GM18499 (cell line): ENCODE data around the gene AGAP1.

Experiments
- ATAC-seq: cut with Tn5 transposase; IDR thresholded peaks from one replicate; pipeline ENCODE4 v1.9.1; 2021; ENCODE audit warnings: moderate number of reproducible peaks; ENCODE audit not compliant: insufficient read depth, unreplicated experiment

AGAP1 gene

DNA sequence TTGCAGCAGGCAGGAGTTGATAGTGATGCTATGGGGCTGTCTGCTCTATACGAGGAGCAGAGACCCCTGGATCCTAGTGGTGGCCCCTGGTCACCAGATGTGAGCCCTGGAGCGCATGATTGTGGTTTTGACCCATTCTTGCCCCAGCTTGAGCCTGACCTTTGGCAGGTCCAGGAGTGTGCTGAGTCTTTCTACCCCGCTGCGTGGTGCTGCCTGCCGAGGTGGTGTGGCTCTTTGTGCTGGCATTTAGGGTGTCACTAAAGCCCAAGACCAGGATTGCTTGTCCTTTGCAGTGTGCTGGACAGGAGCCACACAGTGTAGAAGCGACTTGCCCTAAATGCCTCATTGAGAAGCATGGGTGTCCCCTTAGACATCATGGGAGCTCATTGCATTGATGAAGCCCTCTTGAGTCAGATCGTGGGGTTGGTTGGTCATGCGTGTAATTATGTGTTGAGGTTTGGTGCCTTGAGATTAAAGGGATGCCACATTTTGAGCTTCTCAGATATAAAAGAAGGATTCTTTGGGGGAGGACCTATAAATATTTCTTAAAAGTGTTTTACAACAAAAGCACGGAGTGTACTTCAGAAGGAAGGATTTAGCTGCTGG, 88.3 kb downstream of the AGAP1 start:
- ATAC-seq = no peak

DNA sequence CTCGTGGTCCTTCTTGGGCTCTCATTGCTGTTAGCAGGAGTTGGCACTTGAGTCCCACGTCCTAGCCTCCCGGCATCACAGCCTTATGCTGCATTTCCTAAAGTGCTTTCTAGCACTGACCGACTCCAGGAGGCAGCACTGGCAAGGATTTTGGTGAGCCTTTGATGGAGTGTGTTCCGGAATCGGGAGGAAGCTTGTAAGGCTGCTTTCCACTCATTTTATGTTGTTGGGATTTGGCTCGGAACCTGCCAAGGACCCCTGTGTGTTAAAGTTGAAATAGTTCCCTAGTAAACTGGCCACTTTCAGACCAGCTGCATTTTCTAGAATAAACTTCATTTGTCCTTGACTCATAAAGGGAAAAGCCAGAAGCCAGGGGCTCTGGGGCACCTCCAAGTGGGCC, 88.9 kb downstream of the AGAP1 start:
- no peak for ATAC-seq

DNA sequence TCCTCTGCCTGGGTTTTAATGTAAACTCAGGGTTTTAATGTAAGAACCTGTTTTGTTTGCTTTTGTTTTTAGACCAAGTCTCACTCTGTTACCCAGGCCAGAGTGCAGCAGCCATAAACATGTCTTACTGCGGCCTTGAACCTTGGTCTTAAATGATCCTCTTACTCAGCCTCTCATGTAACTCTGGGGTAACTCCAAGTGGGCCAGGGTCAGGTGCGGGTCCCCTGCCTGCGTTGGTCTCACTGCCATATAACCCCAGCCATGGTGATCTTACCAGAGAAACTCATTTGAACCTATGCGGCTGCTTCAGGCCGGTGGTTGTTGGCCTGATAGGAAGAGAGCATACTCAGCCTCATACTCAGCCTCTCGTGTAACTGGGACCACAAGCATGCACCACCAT, 89.3 kb downstream of the AGAP1 start:
- ATAC-seq = no peak

DNA sequence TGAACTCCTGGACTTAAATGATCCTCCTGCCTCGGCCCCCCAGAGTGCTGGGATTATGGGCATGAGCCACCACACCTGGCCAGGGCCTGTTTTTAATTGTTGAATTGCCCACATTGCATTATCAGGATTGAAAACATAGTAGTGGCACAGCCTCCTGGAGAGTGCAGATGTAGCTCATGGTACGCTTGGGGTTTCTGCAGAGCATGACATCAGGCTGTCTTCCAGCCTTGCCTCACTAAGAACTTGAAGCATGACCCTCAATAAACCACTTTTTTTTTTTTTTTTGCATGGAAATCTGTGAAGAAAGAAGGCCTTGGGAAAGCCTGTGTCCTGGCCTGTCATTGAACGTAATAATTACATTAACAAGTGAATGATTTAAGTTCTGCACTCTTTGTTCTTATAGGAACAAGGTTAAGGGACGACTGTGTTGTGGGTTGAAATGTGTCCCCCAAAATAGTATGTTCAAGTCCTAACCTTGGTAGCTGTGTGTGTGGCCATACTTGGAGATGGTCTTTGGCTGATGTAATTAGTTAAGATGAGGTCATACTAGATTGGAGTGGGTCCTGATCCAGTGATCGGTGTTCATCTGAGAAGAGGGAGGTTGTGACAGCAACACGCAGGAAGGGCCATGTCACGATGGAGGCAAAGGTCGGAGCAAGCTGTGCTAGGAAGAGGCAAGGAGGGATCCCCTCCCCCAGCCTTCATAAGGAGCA, 90.2 kb downstream of the AGAP1 start:
- no peak for ATAC-seq

DNA sequence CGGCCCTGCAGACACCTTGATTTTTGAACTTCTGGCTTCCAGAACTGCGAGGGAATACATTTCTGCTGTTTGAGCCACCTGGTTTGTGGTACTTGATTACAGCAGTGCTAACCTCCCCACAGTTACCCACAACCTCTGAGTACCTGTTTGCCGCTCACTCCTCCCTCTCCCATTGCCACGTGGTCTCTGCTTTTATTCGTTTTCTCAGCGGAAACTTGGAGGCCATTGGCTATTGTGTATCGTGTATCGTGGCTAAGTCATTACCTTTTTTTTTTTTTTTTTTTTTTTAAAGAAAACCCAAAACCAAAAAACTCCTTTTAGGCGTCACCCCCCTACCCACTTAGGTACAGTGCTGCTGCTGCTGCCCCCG, 90.8 kb downstream of the AGAP1 start:
- no peak for ATAC-seq

DNA sequence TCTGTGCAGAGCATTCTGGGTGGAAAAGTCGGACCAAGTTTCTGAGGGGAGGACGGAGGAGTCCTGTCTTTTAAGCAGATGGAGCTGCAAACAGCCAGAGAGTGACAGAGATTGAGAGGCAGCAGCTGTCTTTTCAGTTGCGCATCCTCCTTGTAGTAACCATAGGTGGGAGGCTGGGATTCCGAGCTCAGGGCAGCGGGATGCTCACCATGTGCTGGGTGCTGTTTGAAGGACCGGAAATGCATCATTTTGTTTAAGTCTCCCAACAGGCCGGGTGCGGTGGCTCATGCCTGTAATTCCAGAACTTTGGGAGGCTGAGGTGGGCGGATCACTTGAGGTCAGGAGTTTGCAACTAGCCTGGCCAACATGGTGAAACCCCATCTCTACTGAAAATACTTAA, 93.4 kb downstream of the AGAP1 start:
- no peak for ATAC-seq

DNA sequence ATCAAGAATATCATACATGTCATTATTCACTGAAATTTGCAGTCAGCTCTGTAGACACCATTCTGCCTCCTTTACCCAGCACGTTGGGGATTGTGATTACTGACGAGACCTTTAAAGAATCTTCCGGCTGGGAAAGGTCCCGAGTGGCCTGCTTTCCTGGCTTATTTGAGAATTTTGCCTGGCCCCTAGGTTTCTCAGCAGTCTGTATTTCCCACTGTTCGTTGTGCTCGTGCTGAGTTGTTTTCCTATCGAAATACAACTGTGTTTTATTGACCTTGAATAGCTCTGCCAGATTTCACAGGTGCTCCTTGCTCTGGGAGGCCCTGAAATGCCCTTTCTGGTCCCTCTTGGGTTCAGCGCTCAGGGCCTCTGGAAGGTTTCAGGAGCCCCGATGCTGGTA, 94.9 kb downstream of the AGAP1 start:
- ATAC-seq = no peak

DNA sequence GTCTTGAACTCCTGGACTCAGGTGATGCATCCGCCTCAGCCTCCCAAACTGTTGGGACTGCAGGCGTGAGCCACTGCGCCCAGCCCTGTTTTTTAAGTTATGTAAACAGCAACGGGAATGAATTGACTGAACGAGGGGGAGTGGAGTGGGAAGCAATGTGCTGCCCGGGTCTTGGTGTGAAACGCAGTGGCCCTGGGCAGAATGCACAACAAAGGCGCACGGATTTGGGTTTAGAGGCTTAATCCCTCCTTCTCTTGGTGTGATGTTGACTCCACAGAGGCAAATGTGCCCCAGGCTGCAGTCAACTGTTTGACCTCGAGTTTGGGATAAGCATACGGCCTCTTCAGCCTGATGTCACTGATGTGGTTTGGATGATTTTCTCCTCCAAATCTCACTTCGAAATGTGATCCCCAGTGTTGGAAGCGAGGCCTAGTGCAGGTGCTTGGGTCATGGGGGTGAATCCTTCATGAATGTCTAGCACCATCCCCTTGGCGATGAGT, 97.4 kb downstream of the AGAP1 start:
- ATAC-seq = no peak

DNA sequence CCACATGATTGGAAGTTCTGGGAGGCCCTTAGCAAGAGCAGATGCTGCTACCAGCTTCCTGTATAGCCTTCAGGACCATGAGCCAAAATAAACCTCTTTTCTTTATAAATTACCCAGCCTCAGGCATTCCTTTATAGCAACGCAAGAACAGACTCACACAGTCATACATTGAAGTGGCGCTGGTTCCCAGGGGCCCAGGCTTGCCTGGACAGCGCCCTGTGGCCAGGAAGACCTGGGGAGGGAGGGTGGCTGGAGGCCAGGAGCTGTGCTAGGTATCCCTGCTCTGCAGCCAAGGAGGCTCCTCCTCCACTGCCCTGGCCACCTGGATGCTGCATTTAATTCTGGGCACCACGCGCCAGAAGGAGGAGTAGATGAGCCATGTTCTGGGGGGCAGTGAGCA, 98.1 kb downstream of the AGAP1 start:
- no peak for ATAC-seq

DNA sequence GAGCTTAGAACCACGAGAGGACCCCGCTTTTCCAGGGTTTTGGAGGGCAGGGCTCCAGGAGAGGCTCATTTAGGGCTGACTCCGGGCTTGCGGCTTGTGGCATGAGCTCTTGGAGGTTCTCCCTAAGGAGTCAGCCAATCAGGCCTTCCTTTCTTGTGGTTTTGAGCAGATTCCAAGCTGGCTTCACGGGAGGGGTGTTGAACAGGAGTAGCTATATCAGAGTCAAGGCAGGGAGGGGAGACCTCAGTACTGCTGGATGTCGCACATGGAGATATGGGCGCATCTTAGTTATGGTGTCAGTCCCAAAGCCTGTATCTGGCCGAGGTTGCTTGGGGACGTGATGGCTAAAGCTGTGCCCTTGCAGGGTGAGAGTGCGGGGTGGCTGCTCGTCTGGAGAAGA, 98.6 kb downstream of the AGAP1 start:
- no peak for ATAC-seq

DNA sequence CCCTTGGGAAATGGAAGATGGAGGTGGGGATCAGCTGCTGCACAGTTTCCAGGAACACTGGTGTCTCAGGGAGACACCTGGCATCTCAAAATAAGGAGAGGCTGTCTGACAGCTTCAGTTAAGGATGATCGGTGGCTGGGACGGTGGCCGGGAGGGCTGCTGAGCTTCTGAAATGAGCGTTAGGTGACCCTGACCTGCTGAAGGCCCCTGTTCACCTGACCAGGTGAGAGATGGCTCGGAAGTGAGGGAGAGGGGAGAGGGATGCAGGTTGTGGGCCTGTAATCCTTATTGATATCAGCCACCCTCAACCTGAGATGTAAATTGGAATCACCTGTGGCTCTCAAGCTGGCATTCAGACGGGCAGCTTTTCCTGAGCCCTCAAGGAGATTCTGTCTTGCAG, 99.0 kb downstream of the AGAP1 start:
- no peak for ATAC-seq

DNA sequence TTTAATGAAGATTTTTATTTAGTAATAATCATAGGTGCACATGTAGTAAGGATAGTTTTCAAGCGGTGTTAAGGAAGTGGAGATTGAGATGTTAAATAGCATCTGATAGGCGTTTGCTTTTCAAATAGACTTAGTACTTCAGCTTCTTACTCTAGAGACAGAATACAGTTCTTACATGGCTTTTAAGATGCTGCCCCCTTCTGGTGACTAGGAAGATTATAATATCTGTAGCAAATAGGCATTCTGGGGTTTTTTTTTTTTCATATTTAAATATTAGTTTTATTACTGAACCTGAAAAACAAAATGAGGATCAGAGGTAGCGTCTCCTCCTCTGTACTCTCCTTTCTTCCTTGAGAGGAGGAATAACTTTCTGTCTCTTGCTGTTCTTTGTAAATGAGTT, 100.2 kb downstream of the AGAP1 start:
- ATAC-seq = no peak

DNA sequence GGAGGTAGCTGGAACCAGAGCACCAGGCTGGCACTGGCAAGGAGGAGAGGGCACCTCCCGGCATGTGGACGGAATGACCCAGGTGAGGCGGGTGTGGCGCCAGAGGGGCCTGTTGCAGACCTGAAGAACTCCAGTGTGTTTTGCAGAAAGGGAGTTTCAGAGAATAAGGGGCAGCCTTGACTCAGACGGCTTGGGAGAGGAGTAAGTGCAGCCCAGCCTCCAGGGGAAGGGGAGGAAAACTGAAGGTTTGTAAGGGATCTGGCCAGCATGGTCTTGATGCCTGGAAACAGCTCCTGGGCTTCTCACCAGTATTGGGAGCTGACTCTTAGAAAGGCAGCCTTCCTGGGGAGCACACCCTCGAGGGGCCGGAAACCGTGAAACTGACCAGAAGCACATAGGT, 101.1 kb downstream of the AGAP1 start:
- ATAC-seq = no peak

DNA sequence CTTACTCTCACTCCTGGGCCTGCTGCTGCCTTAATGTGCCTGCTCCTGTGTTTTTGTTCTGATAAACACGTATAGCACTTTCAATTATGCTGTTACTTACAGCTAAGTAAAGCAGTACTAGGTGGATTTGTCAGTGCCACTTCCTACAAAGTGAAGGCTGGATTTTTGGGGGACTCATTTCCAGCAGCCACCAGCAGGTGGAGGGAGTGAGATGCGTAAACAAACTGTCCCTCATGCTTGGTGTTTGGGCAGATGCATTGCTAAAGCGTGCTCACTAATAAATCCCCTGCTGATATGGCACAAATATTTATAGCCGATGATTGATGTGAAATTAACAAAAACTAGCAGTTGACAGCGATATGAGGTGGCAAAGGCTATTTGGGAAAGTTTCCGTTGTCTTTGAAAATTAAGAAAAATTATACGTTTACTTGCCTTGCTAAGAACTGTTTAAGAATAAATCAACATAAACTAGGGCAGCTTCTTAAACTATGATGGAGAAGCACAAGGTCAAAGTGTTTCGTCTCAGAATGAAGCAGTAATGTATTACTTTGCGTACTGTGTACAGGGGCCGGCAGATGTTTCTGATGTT, 101.7 kb downstream of the AGAP1 start:
- no peak for ATAC-seq

DNA sequence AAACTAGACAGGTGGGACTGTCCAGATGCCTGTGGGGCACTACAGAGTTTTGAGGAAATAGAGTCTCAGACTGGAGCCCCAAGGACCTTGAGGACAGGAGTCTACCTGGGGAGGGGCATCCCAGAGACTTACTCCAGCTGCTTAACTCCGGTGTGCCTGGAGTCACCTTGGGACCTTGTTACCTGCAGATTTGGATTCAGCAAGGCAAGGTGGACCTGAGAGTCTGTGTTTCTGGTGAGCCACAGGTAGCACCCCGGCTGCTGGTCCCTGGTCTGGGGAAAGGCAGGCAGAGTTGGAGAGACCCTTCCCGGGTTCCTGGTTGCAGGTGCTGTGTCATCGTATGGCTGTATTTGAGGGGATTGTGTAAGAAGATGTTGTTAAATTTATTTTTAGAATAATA, 102.4 kb downstream of the AGAP1 start:
- no peak for ATAC-seq

DNA sequence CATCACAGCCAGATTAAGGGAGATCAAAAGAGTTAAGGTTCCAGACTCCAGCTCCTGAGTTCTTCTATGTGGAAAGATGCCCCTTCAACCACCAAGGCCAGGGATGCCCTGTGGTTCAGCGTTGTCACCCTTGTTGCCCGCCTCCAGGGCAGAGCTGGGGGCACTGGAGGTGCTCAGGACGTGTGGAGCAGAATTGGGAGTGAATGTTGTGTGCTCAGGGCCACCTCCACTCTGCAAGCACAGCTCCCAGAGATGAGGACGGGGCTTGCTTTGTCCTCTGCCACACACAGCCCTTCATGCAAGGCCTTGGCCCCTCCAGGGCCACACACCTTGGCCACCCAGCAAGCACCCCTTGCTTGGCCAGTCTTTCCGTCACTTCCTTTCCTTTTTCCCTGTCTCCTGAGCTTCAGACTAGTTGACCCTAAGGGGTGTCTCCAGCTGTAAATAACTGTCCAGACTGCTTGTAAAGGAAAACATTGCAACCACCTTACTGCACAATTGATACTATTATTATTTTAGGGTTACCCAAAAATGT, 103.3 kb downstream of the AGAP1 start:
- no peak for ATAC-seq

DNA sequence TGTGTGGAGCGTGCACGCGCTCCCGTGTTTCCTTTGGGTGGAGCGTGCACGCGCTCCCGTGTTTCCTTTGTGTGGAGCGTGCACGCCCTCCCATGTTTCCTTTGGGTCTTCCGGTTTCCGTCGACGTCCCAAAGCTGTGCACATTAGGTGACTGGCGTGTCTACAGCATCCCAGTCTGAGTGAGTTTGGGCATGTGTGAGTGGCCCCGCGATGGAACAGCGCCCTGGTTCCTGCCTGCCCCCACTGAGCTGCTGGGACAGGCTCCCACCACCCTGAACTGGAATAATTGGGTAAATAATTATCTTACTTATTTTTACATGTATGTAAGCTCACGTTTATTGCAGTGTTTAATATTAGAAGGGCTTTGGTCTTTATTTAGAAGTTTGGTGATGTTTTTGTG, 104.2 kb downstream of the AGAP1 start:
- ATAC-seq = no peak

DNA sequence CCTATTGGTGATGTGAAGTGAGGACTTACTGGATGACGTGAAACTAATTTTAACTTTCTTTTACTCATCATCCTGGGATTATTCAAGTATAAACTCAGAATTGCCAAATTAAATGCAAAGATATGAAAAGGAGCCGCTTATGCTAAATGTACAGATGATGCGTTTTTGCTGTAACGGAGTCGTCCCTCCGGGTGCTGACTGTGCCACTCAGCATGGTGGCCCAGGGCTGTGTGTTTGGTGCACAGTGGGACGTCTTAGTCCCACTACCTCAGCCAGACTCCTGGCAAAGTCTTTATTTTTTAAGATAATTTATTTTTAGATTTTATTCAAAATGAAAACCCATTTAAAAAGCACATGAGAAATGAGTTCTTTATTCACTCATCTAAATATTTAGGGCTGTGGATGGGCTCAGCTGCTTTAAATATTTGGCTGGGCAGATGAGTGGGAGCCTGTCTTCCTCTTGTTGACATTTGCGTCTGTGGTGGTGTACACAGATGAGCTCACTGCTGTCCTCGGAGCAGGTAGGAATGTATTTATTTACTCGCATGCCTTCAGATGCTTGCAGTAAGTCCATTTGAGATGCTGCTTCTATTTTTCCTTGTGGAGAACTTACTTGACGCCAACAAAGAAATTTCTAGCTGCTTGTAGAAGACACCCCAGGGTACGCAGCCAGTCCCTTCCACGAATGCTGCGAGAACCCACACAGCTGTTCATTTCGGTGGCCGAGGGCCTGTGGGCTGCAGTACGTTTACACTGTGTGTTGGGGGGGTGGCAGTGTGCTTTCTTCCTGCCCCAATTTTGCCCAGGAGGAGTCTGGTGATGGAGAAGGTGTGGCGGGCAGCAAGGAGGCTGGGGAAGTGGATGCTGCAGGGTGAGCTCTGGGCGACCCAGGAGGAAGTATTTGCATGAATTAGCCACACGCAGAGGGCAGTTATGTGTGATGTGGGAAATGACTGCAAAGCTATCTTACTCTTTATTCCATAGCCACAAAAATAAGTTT, 105.0 kb downstream of the AGAP1 start:
- ATAC-seq = no peak

DNA sequence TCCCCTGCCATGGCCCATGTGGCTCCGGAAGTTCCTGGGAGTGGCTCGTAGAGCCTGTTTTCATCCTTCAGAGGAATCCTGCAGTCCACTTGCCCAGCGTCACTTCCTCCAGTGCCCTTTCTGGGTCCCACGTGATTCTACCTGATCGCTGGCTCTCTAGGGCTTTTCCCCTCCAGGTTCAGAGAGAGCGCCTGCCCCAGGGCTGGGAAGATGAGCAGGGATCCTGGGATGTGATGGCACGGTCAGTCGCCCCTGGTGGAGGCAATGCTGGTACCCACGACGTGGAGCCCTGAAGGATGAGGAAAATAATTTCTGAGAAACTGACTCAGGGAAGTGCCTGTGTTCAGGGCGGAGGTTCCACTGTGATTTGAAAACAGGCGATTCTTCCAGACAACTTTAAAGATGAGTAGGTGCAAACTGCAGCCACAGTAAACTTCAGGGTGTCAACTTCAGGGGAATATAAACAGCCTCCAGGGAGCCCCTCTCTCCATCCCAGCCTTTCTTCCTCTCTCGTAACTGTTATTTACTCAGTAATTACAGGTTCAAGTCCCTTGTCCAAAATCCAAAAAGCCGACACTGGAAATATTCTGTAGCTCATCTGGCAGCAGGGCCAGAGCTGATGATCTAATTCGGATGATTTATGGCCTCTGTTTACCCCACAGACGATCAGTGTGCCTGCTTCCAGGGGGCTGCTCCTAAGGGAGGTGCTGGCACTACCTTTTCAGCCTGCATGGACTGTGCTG, 105.9 kb downstream of the AGAP1 start:
- no peak for ATAC-seq

DNA sequence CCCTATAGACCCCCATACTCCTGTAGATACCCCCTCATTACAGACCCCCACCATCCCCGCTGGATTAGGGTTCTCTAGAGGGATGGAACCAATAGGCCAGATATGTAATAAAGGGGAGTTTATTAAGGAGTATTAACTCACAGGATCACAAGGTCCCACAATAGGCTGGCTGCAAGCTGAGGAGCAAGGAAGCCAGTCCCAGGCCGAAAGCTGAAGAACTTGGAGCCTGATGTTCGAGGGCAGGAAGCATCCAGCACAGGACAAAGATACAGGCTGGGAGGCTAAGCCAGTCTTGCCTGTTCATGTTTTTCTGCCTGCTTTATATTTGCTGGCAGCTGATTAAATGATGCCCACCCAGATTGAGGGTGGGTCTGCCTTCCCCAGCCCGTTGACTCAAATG, 106.6 kb downstream of the AGAP1 start:
- ATAC-seq = no peak
